Measurements from ENCODE around the gene C6orf15.

C6orf15 gene

DNA sequence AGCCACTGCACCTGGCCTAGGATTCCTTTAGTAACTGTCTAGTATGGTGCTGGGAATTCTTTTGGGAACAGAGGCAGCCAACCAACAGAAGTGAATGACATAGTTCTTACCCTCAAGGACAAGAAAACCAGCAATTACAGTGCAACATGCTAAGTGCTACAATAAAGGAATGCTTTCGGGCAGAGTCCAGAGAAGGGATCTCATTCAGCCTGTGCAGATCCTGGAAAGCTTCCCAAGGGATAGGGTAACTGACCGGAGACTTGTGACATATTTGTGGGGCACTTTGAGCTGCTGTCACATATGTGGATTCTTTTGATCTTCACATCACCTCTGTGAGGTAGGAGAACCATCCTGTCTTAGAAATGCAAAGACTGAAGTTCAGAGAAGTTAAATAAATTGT is 46.8 kb downstream of the C6orf15 start:
- DNase-seq: no peak

DNA sequence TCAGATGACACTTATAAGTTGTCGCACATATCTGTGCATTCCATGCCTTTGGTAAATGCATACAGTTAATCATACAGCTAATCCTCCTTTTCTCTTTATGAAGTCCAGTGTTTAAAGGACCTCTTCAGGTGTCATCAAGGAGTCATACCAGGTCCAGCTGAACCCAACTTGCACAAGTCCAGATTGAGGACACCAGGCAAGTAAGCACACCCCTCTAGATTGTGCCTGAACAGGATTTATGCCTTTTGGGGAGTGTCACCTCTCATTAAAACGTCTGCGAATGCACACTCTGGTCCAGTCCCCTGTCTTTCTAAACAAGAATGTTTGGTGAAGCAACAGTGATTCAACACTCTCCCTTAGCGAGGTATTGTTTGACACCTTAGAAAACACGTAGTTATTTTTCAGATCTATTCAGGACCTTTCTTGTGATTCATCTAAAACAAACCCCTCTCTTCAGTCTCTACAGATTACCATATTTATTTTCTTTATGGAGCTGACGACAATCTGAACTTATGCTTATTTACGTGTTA is 48.4 kb downstream of the C6orf15 start:
- no peak for DNase-seq

Data from activated CD4-positive, alpha-beta T cell treated with anti-CD3 and anti-CD28 coated beads for 48 hours (primary cell).